ENCODE data around the gene PCYOX1L. TPM values are rescaled to one million over a fixed set of nuclear protein-coding genes. Genes with fewer than 3 reads are reported as not detected.
A peak's percentile ranks its signal among the peaks of the same experiment; 100 is the strongest.

The PCYOX1L gene
- polyA plus RNA-seq, 1 experiment, result 12.8 TPM

DNA sequence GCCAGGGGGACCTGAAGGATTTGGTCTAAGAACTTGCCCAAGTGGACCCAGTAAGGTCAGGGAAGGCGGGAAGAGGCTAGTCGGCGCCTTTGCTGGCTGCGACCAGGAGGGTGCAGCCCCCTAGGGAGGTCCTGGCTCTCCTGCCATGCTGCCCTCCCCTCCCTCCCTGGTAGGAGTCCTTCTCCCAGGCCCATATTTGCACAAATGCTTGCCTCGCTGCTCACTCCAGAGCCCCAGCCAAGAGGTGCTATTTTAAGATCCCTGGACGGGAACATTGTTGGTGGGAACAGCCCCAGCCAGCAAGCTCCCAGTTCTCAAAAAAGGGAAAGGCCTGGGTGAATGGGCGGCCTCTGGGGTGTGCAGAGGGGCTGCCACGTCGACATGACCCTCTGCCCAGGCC lies 25.6 kb downstream of the PCYOX1L start:
- peaks cover 1% of the 10 kb centered on the region; the same call in 1 of the 2 replicates for H3K27me3 ChIP-seq (ENCODE audit: control insufficient read depth, insufficient read depth, low read length)
- H3K36me3 ChIP-seq (ENCODE audit: control insufficient read depth, insufficient read depth, low read length), result no peaks in the 10 kb centered on the region
- no peak overlapping the region for H3K4me3 ChIP-seq (ENCODE audit: low read depth, low read length)
- ChIA-PET POLR2A (interaction anchor here (0.6 to 1.0 kb wide), 2 partner anchors 25 to 63 kb away, joined by 4 to 5 read pairs; no protein-coding TSS in a partner anchor), CTCF (interaction anchor here (1.1 to 14.2 kb wide), 11 partner anchors 16 to 181 kb away, joined by 3 to 257 read pairs (median 12); partner anchors contain the start of gene CSNK1A1)
- no peak for DNase-seq (ENCODE audit: low read depth)
- TF ChIP-seq, protein P1, sequence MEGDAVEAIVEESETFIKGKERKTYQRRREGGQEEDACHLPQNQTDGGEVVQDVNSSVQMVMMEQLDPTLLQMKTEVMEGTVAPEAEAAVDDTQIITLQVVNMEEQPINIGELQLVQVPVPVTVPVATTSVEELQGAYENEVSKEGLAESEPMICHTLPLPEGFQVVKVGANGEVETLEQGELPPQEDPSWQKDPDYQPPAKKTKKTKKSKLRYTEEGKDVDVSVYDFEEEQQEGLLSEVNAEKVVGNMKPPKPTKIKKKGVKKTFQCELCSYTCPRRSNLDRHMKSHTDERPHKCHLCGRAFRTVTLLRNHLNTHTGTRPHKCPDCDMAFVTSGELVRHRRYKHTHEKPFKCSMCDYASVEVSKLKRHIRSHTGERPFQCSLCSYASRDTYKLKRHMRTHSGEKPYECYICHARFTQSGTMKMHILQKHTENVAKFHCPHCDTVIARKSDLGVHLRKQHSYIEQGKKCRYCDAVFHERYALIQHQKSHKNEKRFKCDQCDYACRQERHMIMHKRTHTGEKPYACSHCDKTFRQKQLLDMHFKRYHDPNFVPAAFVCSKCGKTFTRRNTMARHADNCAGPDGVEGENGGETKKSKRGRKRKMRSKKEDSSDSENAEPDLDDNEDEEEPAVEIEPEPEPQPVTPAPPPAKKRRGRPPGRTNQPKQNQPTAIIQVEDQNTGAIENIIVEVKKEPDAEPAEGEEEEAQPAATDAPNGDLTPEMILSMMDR (IDR thresholded peaks at IDR 0.05; ENCODE audit: insufficient read depth, low read depth, low read length), result no peak

DNA sequence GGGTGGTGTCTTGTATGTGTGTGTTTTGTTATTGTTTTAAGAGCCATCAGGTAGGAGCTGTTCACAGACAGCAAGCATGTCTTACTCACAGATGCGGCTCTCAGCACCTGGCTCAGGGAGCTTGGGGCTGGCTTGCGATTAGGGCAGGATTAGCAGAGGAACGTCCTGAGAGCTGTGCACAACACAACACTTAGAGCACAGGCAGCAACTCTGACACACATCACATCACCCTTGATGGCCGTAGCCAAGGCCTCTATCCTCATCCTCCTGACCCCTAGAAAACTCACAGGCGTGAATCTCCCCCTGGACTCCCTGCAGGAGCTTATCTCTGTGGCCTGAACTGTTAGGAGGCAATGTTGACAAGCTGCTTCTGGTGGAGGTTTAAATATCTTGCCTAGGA lies 28.3 kb downstream of the PCYOX1L start:
- H3K36me3 ChIP-seq (ENCODE audit: control insufficient read depth, insufficient read depth, low read length), result no peaks in the 10 kb centered on the region
- TF ChIP-seq, protein P1 (IDR thresholded peaks at IDR 0.05; ENCODE audit: insufficient read depth, low read depth, low read length), result no peak
- ChIA-PET POLR2A (no interaction called here), CTCF (interaction anchor here (0.6 to 14.2 kb wide), 15 partner anchors 10 to 179 kb away, joined by 3 to 257 read pairs (median 5); no protein-coding TSS in a partner anchor)
- no peak overlapping the region for H3K4me3 ChIP-seq (ENCODE audit: low read depth, low read length)
- DNase-seq (ENCODE audit: low read depth), result no peak
- H3K27me3 ChIP-seq (ENCODE audit: control insufficient read depth, insufficient read depth, low read length), result no peaks in the 10 kb centered on the region

DNA sequence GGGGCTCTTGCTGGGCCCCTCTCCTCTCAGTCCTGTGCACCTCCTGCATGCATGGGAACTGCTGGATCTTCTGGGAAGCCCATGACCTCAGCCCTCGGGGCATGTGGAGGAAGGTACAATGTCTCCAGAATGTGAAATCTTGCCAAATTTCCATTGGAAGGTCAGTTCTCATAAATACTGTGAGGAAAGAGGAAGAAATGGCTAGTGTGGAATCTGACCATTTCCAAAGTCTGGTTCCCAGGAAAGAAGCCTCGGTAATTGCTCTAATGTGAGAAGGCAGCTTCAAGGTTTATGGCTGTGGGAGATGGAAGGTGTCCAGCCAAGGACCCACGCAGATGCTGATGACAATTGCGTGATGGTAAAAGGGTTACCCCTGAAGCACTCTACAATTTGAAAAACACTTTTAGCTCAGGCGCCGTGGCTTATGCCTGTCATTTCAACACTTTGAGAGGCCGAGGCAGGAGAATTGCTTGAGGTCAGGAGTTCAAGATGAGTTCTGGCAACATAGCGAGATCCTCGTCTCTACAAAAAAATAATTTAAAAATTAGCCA lies 29.3 kb downstream of the PCYOX1L start:
- TF ChIP-seq, protein P1 (IDR thresholded peaks at IDR 0.05; ENCODE audit: insufficient read depth, low read depth, low read length), result no peak
- POLR2A ChIA-PET, result interaction anchor here (1.2 to 1.6 kb wide), 4 partner anchors 17 to 33 kb away, joined by 3 to 9 read pairs (median 5); no protein-coding TSS in a partner anchor
- Histone ChIP-seq H3K4me3 (ENCODE audit: low read depth, low read length) (no peak overlapping the region), H3K36me3 (ENCODE audit: control insufficient read depth, insufficient read depth, low read length) (no peaks in the 10 kb centered on the region), H3K27me3 (ENCODE audit: control insufficient read depth, insufficient read depth, low read length) (no peaks in the 10 kb centered on the region)
- peak; percentile 97 for DNase-seq (ENCODE audit: low read depth)
- CTCF ChIA-PET, result interaction anchor here (0.8 to 14.2 kb wide), 15 partner anchors 14 to 232 kb away, joined by 3 to 257 read pairs (median 5); no protein-coding TSS in a partner anchor

DNA sequence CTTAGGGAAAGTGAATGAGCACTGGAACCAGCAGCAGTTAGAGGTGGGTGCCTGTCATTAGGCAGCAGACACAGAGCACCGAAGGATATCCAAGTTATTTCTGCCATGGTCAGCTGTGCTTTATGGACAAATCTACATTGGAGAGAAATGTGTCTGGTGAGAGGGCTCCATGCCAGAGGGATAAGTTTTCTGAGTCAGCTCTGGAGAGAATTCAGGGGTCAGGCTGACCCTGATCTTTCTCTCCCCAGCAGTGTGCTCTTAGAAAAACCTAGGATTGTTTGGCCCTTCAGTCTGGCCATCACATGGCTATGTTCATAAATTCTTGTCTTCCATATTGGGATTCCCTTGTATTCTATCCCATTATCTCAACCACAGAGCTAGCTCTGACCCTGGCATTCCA lies 30.1 kb downstream of the PCYOX1L start:
- no peaks in the 10 kb centered on the region for H3K27me3 ChIP-seq (ENCODE audit: control insufficient read depth, insufficient read depth, low read length)
- H3K4me3 ChIP-seq (ENCODE audit: low read depth, low read length), result no peak overlapping the region
- POLR2A ChIA-PET, result interaction anchor here (0.6 to 1.6 kb wide), 6 partner anchors 17 to 580 kb away, joined by 3 to 11 read pairs (median 5); no protein-coding TSS in a partner anchor
- no peaks in the 10 kb centered on the region for H3K36me3 ChIP-seq (ENCODE audit: control insufficient read depth, insufficient read depth, low read length)
- no peak for DNase-seq (ENCODE audit: low read depth)
- TF ChIP-seq, protein P1 (IDR thresholded peaks at IDR 0.05; ENCODE audit: insufficient read depth, low read depth, low read length), result no peak
- CTCF ChIA-PET, result interaction anchor here (0.6 to 14.2 kb wide), 10 partner anchors 10 to 231 kb away, joined by 3 to 257 read pairs (median 5); no protein-coding TSS in a partner anchor

DNA sequence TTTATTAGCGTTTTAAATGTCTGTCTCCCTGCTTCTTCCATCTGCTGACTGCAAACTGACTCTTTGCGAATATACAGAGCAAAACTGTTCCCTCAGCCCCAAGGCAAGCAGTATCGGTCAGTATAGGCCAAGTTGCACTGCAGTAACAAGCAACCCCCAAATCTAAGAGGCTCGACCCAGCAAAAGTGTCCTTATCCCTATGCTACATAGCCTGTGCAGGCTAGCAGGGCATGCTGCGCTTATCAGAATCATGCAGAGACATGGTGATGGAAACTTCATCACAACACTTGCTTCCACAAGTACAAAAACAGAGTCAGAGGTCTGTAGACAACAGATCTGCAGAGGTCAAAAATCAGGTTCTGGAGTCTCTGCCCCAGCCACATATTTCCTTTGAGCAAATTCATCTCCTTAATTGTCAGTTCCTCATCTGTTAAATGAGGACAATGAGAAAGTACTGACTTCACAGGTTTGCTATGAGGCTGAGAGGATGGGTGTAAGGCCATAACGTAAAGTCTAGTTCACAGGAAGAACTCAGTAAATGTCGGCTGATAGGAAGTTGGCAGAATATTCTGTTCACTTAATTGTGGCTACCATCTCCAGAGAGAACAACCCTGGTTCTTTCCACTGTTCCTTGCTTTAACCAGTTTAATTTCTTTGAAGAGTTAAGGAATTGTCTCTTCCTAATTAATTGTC lies 30.8 kb downstream of the PCYOX1L start:
- H3K27me3 ChIP-seq (ENCODE audit: control insufficient read depth, insufficient read depth, low read length), result no peaks in the 10 kb centered on the region
- ChIA-PET POLR2A (interaction anchor here (0.6 to 1.6 kb wide), 5 partner anchors 16 to 101 kb away, joined by 3 to 9 read pairs (median 5); no protein-coding TSS in a partner anchor), CTCF (interaction anchor here (0.5 to 14.2 kb wide), 9 partner anchors 9 to 617 kb away, joined by 3 to 257 read pairs (median 6); no protein-coding TSS in a partner anchor)
- TF ChIP-seq, protein P1 (IDR thresholded peaks at IDR 0.05; ENCODE audit: insufficient read depth, low read depth, low read length), result no peak
- no peak for DNase-seq (ENCODE audit: low read depth)
- no peaks in the 10 kb centered on the region for H3K36me3 ChIP-seq (ENCODE audit: control insufficient read depth, insufficient read depth, low read length)
- H3K4me3 ChIP-seq (ENCODE audit: low read depth, low read length), result no peak overlapping the region
